Measurements from ENCODE around the gene VTI1A. TPM values are rescaled to one million over a fixed set of nuclear protein-coding genes. Genes with fewer than 3 reads are reported as not detected.

The VTI1A gene
- total and polyA plus RNA-seq, 2 of the 13 experiments (the other 11 are each of a cell fraction or from before 2014, with no cell fraction given) = 11.7 to 32.7 TPM

GRCh38 chr10:112716924-112717413 lies 270.0 kb downstream of the VTI1A start (continued):
- 0 out of 2 replicates have a peak, but pooled peaks have one; percentile 15 for TF ChIP-seq ZFP91 (CRISPR knock-in tag; IDR thresholded peaks at IDR 0.05; ENCODE audit: borderline replicate concordance)
- TF ChIP-seq NFKBIZ (CRISPR knock-in tag; IDR thresholded peaks at IDR 0.05) = 0 out of 2 replicates have a peak, but pooled peaks have one; percentile 48
- TF ChIP-seq ZFP36 (IDR thresholded peaks at IDR 0.05; ENCODE audit: borderline replicate concordance, low read depth, low read length, partially characterized antibody) = no peak
- TF ChIP-seq POLR2AphosphoS2 (IDR thresholded peaks at IDR 0.05; ENCODE audit: low read depth, low read length) = no peak
- peak; percentile 55; the same call in 1 of the 2 replicates for TF ChIP-seq RXRA (CRISPR knock-in tag; IDR thresholded peaks at IDR 0.05)
- peak; percentile 83 for TF ChIP-seq JUND (CRISPR knock-in tag; IDR thresholded peaks at IDR 0.05)
- peak; percentile 73; the same call in 1 of the 2 replicates for TF ChIP-seq MIER3 (CRISPR knock-in tag; IDR thresholded peaks at IDR 0.05; ENCODE audit: borderline replicate concordance)
- TF ChIP-seq SMC3 (IDR thresholded peaks at IDR 0.05; ENCODE audit: low read length) = peak; percentile 49
- peak; percentile 48; the same call in 1 of the 2 replicates for TF ChIP-seq RFX5 (IDR thresholded peaks at IDR 0.05; ENCODE audit: low read depth, low read length)
- TF ChIP-seq FOXA3 (CRISPR knock-in tag; IDR thresholded peaks at IDR 0.05) = peak; percentile 96
- no peak for TF ChIP-seq POLR2A (IDR thresholded peaks at IDR 0.05; ENCODE audit: insufficient read depth in 1 of 2, low read depth in 2 of 2, low read length in 2 of 2)
- TF ChIP-seq MBNL3 (CRISPR knock-in tag; conservative IDR thresholded peaks at IDR 0.05) = no peak
- TF ChIP-seq ZNF746 (CRISPR knock-in tag; IDR thresholded peaks at IDR 0.05) = no peak
- no peak for TF ChIP-seq FLYWCH1 (CRISPR knock-in tag; IDR thresholded peaks at IDR 0.05)
- no peak for TF ChIP-seq KDM5A (IDR thresholded peaks at IDR 0.05; ENCODE audit: borderline replicate concordance, low read length)
- TF ChIP-seq CREB1 (IDR thresholded peaks at IDR 0.05) = 0 out of 2 replicates have a peak, but pooled peaks have one; percentile 2
- peak; percentile 82 for TF ChIP-seq CREB1 (CRISPR knock-in tag; IDR thresholded peaks at IDR 0.05)
- TF ChIP-seq MAFF (IDR thresholded peaks at IDR 0.05; ENCODE audit: low read depth, low read length) = 0 out of 2 replicates have a peak, but pooled peaks have one; percentile 10
- peak; percentile 60 for TF ChIP-seq TCF7 (IDR thresholded peaks at IDR 0.05; ENCODE audit: low read depth)
- no peak for TF ChIP-seq SOX6 (IDR thresholded peaks at IDR 0.05)
- TF ChIP-seq SOX6 (CRISPR knock-in tag; IDR thresholded peaks at IDR 0.05) = peak; percentile 95
- no peak for TF ChIP-seq PITX1 (CRISPR knock-in tag; IDR thresholded peaks at IDR 0.05)
- TF ChIP-seq ZNF839 (CRISPR knock-in tag; IDR thresholded peaks at IDR 0.05; ENCODE audit: borderline replicate concordance) = no peak
- no peak; the same call in 1 of the 2 replicates for TF ChIP-seq ZNF281 (CRISPR knock-in tag; IDR thresholded peaks at IDR 0.05; ENCODE audit: borderline replicate concordance)
- TF ChIP-seq ERF (CRISPR knock-in tag; IDR thresholded peaks at IDR 0.05) = 0 out of 2 replicates have a peak, but pooled peaks have one; percentile 61
- TF ChIP-seq NFE2 (CRISPR knock-in tag; IDR thresholded peaks at IDR 0.05) = no peak
- peak; percentile 81 for TF ChIP-seq MIXL1 (CRISPR knock-in tag; IDR thresholded peaks at IDR 0.05)
- no peak for TF ChIP-seq NCOA1 (CRISPR knock-in tag; IDR thresholded peaks at IDR 0.05)
- TF ChIP-seq MXI1 (IDR thresholded peaks at IDR 0.05; ENCODE audit: borderline replicate concordance, low read depth, low read length) = peak; percentile 32; the same call in 1 of the 3 replicates
- TF ChIP-seq ZNF331 (CRISPR knock-in tag; IDR thresholded peaks at IDR 0.05) = peak; percentile 52; the same call in 1 of the 2 replicates
- TF ChIP-seq STAG1 (CRISPR knock-in tag; IDR thresholded peaks at IDR 0.05) = 0 out of 2 replicates have a peak, but pooled peaks have one; percentile 36

Data from HepG2 (cell line).